Smooth muscle cell (in vitro differentiated cells): ENCODE data around the gene OR10C1. TPM values are rescaled to one million over a fixed set of nuclear protein-coding genes. Genes with fewer than 3 reads are reported as not detected.

ENCODE experiments used
- DNase-seq: peaks from one replicate; lab custom pipeline; 2025; ENCODE audit not compliant: unreplicated experiment; lab: John Stamatoyannopoulos, UW
- H2AFZ ChIP-seq: fragments of 200-600 bp; sonication (generic); 2 replicates; pipeline ENCODE4 v1.6.0; 2016; ENCODE audit warnings: antibody characterized with exemption, low read depth, mild to moderate bottlenecking
- H3F3A ChIP-seq: fragments of 200-600 bp; sonication (generic); 2 replicates; pipeline ENCODE4 v1.6.0; 2017; ENCODE audit warnings: antibody characterized with exemption, low read depth
- H3K27ac ChIP-seq: fragments of 200-600 bp; sonication (generic); 2 replicates; pipeline ENCODE4 v1.5.1; 2016; ENCODE audit warnings: low read depth, mild to moderate bottlenecking
- H3K27me3 ChIP-seq: fragments of 200-600 bp; sonication (generic); 2 replicates; pipeline ENCODE4 v1.6.1; 2016; ENCODE audit warnings: low read depth, mild to moderate bottlenecking
- H3K36me3 ChIP-seq: fragments of 200-600 bp; sonication (generic); 2 replicates; pipeline ENCODE4 v1.5.1; 2016; ENCODE audit warnings: low read depth
- H3K4me1 ChIP-seq: fragments of 200-600 bp; sonication (generic); 2 replicates; pipeline ENCODE4 v1.5.1; 2016; ENCODE audit warnings: low read depth
- H3K4me2 ChIP-seq: fragments of 200-600 bp; sonication (generic); 2 replicates; pipeline ENCODE4 v1.6.0; 2016; ENCODE audit warnings: mild to moderate bottlenecking
- H3K4me3 ChIP-seq: fragments of 200-600 bp; sonication (generic); 2 replicates; pipeline ENCODE4 v1.5.1; 2016; ENCODE audit warnings: mild to moderate bottlenecking
- H3K79me2 ChIP-seq: fragments of 200-600 bp; sonication (generic); 2 replicates; pipeline ENCODE4 v1.6.0; 2016; ENCODE audit warnings: low read depth, mild to moderate bottlenecking
- H3K9ac ChIP-seq: fragments of 200-600 bp; sonication (generic); 2 replicates; pipeline ENCODE4 v1.6.0; 2016; ENCODE audit warnings: low read depth
- H3K9me3 ChIP-seq: fragments of 200-600 bp; sonication (generic); replicated peaks from 2 replicates; pipeline ENCODE4 v1.5.1; 2016; ENCODE audit warnings: low read depth
- H4K20me1 ChIP-seq: fragments of 200-600 bp; sonication (generic); 2 replicates; pipeline ENCODE4 v1.6.0; 2016; ENCODE audit warnings: low read depth
- WGBS: methylation state at CpG from one replicate; pipeline ENCODE4 v1.1.7; 2016; ENCODE audit warnings: low lambda C conversion rate; 5-methylcytosine and 5-hydroxymethylcytosine counted together
- polyA plus RNA-seq: library from polyadenylated mRNA; unstranded; fragments of >200 nt; fragmentation: Nextera tagmentation; extraction: Ambion mirVana; gene quantifications from 2 replicates; pipeline ENCODE4 v1.2.1, GENCODE V29; 2016
- total RNA-seq: library from RNA; depleted of rRNA; stranded (reverse); fragments of >200 nt; gene quantifications from 2 replicates; pipeline ENCODE4 v1.2.3, GENCODE V29; 2014
- TF ChIP-seq, protein P1 (sequence below): fragments of 200-600 bp; sonication (generic); IDR thresholded peaks from 2 replicates; pipeline ENCODE4 v1.5.1; 2017; ENCODE audit warnings: borderline replicate concordance, mild to moderate bottlenecking, antibody characterized with exemption; ENCODE audit not compliant: insufficient read depth, poor library complexity, severe bottlenecking

Gene OR10C1
- total and polyA plus RNA-seq, 2 experiments from 2014 or later, result not detected

DNA sequence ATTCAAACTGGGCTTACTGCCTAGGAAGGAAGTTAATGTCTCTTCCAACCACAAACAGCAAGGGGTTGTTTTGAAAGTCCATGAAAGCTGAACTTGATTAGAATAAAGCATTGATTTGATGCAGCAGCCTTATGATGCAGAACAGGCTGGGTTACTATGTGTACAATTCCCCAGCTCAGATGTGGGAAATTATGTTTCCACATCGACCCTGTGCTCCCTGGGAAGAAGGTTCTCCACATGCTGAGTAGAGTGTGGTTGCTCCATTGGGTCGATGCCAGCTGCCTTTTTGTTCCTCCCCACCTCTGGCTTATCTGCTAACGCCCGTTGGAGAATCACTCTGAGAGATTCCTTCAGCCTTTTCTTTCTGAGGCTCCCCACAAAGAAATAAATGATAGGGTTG is 47.5 kb downstream of the OR10C1 start:
- Histone ChIP-seq H3K4me3 (no peak overlapping the region), H3K27ac (no peak overlapping the region), H3K4me2 (no peak overlapping the region), H3K79me2 (no peaks in the 10 kb centered on the region), H3K9me3 (no peaks in the 10 kb centered on the region), H3K9ac (no peak overlapping the region), H2AFZ (no peak overlapping the region), H3K4me1 (no peaks in the 10 kb centered on the region), H4K20me1 (no peaks in the 10 kb centered on the region), H3F3A (no peaks in the 10 kb centered on the region), H3K36me3 (no peaks in the 10 kb centered on the region), H3K27me3 (no peaks in the 10 kb centered on the region)
- TF ChIP-seq, protein P1, sequence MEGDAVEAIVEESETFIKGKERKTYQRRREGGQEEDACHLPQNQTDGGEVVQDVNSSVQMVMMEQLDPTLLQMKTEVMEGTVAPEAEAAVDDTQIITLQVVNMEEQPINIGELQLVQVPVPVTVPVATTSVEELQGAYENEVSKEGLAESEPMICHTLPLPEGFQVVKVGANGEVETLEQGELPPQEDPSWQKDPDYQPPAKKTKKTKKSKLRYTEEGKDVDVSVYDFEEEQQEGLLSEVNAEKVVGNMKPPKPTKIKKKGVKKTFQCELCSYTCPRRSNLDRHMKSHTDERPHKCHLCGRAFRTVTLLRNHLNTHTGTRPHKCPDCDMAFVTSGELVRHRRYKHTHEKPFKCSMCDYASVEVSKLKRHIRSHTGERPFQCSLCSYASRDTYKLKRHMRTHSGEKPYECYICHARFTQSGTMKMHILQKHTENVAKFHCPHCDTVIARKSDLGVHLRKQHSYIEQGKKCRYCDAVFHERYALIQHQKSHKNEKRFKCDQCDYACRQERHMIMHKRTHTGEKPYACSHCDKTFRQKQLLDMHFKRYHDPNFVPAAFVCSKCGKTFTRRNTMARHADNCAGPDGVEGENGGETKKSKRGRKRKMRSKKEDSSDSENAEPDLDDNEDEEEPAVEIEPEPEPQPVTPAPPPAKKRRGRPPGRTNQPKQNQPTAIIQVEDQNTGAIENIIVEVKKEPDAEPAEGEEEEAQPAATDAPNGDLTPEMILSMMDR, result no peak
- 91% methylated on average over 4 of the region's 4 CpGs for WGBS
- no peak for DNase-seq

DNA sequence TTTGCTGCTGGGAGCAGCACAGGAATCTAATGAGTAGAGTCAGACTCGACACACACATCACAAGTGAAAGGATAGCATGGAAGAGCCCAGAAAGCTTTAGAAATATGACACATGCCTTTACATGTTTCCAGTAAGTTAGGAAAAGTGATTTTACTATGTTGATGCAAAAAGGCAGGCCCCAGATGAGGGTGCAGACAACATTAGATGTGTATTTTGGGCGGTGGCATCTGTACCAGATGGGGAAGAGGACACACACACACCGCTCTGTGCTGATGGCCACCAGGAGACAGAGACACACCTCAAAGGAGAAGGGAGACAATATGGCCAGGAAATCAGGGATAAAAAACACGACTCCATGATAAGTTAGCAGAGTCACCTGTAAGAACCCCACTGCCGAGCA is 48.0 kb downstream of the OR10C1 start:
- Histone ChIP-seq H3K27me3 (no peaks in the 10 kb centered on the region), H3K4me2 (no peak overlapping the region), H3K4me1 (no peaks in the 10 kb centered on the region), H3K36me3 (no peaks in the 10 kb centered on the region), H3K27ac (no peak overlapping the region), H3K4me3 (no peak overlapping the region), H3K9ac (no peak overlapping the region), H3F3A (no peaks in the 10 kb centered on the region), H4K20me1 (no peaks in the 10 kb centered on the region), H3K9me3 (no peaks in the 10 kb centered on the region), H3K79me2 (no peaks in the 10 kb centered on the region), H2AFZ (no peak overlapping the region)
- no peak for DNase-seq
- TF ChIP-seq, protein P1, result no peak
- 88% methylated on average over 5 of the region's 5 CpGs for WGBS

DNA sequence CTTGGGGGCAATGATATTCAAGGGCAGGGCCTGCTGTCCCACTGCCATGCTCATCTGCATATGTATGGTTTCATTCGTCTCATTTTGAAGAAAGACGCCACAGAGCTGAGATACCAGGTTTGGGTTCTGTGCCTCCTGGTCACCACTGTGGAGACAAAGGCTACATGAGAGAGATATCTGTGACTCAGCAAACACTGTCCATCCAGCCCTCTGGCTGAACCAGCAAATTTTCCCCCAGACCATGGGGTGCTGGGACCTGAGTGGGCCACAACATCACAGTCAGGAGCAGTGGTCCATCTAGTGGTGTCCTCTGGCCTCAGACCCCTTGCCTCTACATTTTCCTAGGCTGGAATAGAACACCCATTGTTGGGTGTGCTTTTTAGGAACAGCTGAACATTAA is 48.6 kb downstream of the OR10C1 start, which contains the start of gene MAS1L:
TSS of gene MAS1L (minus strand) at position 297 of the 400 bp plus-strand sequence. CDS start at position 243, 54 bp downstream.
- Histone ChIP-seq H3K79me2 (no peaks in the 10 kb centered on the region), H3K9me3 (no peaks in the 10 kb centered on the region), H3K36me3 (no peaks in the 10 kb centered on the region), H3K4me1 (no peaks in the 10 kb centered on the region), H2AFZ (no peak within 1 kb of the TSS), H3K9ac (no peak within 1 kb of the TSS), H3F3A (no peaks in the 10 kb centered on the region), H3K27me3 (no peaks in the 10 kb centered on the region), H4K20me1 (no peaks in the 10 kb centered on the region), H3K27ac (no peak within 1 kb of the TSS), H3K4me2 (no peak within 1 kb of the TSS), H3K4me3 (no peak within 1 kb of the TSS)
- DNase-seq, result no peak
- 89% methylated on average over 2 of the region's 2 CpGs for WGBS
- TF ChIP-seq, protein P1, result no peak

DNA sequence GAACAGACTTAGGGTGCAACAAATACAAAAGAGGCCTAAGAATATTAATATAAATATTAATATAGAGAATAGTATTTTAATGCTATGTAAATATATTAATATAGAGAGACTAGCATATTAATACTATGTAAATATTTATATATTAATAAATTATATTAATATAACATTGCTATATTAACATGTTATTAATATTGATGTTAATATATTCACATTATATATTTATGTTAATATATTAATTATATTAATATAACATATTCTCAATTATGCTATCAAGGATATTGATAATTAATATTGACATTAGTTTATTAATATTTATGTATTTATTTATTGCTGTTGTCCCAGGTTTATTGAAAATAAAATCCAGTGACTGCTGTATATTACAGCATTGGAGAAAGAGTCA is 49.8 kb downstream of the OR10C1 start:
- no peak overlapping the region for H3K4me2 ChIP-seq
- no peaks in the 10 kb centered on the region for H4K20me1 ChIP-seq
- no peaks in the 10 kb centered on the region for H3K79me2 ChIP-seq
- H3K9ac ChIP-seq, result no peak overlapping the region
- DNase-seq, result no peak
- no peaks in the 10 kb centered on the region for H3K4me1 ChIP-seq
- no peaks in the 10 kb centered on the region for H3F3A ChIP-seq
- TF ChIP-seq, protein P1, result no peak
- no peaks in the 10 kb centered on the region for H3K27me3 ChIP-seq
- H3K9me3 ChIP-seq, result no peaks in the 10 kb centered on the region
- no peaks in the 10 kb centered on the region for H3K36me3 ChIP-seq
- H3K4me3 ChIP-seq, result no peak overlapping the region
- no peak overlapping the region for H3K27ac ChIP-seq
- H2AFZ ChIP-seq, result no peak overlapping the region
